HG02840 (cell line): Measurements from ENCODE around the gene MLH1.

Experiments
- ATAC-seq: cut with Tn5 transposase; IDR thresholded peaks from one replicate; pipeline ENCODE4 v1.9.1; 2021; ENCODE audit warnings: mild to moderate bottlenecking, moderate library complexity, moderate number of reproducible peaks; ENCODE audit not compliant: unreplicated experiment, low FRiP score

Gene MLH1

GRCh38 chr3:37082317-37082716, 89.0 kb downstream of the MLH1 start:
- no peak for ATAC-seq

- ATAC-seq, result no peak
Observed at GRCh38 chr3:37086918-37087317, 93.6 kb downstream of the MLH1 start.

GRCh38 chr3:37087870-37088269, 94.6 kb downstream of the MLH1 start:
- no peak for ATAC-seq

DNA sequence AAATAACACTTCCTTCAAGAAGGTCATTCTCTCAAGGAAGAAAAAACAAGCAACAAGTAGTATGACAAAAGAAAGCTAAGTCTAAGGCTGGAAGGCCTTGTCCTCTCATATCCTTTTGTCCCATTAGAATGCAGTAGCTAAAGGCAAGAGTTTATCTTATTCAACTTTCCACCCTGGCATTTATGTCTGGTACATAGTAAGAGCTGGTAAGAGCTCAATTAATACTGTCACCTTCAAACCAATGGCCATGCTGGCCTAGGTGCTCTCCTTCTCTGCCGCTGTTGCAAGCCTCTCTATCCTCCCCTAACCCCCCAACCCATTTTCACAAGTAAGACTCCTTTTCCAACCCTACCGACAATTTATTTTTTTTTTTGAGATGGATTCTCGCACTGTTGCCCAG, 99.2 kb downstream of the MLH1 start:
- no peak for ATAC-seq

- ATAC-seq, result no peak
Observed at GRCh38 chr3:37093481-37093880, 100.2 kb downstream of the MLH1 start.

DNA sequence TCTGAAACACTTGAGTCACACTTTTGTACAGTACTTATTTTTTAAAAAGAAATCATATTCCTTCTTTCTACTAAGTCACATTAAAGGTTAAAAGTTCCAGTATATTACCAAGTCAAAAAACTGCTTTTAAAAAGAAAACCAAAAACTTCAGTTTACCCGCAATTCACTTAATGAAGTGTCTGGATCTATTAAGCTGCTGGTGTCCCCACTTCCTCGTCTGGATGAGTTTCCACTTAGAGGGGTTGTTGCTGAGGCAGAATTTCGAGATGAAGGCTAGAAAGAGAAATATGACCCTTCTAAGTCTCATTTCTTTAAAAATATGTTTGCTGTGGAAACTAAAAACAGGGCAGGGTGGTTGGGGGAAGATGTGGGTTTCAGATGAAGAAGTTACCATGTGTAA, 101.3 kb downstream of the MLH1 start:
- ATAC-seq, result no peak

DNA sequence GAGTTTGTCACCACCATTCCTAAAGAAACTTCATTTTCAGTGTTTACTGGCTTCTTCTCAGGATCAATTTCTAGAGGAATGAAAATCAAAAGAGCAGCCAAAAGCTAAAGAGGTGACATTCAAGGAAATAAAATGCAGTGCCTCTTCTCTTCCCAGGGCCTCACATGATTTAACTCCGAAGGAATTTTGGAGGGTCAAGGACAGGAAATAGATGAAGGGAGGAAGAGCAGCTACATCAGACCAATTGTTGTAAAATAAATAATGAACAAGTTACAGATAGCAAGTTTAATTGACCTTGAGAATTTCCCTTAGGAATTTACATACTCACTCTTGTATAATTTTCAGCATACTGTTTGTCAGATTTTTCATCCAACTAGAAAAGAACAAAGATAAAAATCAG, 103.0 kb downstream of the MLH1 start:
- no peak for ATAC-seq

- no peak for ATAC-seq
Observed at GRCh38 chr3:37096975-37097374, 103.7 kb downstream of the MLH1 start.

GRCh38 chr3:37097776-37098175, 104.5 kb downstream of the MLH1 start:
- ATAC-seq, result no peak

DNA sequence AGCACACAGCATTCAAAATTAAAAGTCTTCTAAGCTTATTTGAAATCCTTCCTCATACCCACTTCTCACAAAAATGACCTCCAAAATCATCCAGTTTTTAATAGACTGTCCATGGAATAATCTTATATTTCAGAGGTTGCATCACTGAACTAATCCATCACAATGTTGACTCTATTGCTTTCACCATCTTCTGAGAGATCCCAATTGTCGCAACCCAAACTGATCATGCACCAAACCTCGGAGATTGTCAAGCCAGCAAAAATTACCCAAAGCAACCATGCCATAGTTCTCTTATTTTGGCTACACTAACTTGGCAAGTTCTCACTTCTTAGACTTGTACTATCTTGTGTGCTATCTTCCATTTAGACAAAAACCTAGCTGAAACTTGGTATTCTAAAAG, 105.6 kb downstream of the MLH1 start:
- no peak for ATAC-seq

GRCh38 chr3:37099469-37099868, 106.2 kb downstream of the MLH1 start:
- no peak for ATAC-seq

DNA sequence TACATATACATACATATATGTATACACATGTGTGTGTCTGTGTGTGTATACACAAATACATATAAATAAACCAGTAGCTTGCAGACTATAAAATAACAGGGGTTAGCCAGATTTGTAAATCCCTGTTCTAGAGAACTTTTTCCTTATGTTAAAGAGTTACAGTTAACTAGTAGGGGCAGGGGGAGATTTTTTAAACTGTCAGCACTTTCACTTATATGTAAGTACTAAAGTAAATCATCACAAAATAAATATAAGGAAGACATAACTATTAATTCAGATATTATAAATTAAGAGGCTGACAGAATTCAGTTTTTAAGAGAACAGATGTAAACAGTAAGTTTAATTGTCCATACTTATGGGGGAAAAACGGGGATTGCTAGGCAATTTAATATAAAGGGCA, 107.1 kb downstream of the MLH1 start:
- ATAC-seq, result no peak
